Effector memory CD8-positive, alpha-beta T cell (primary cell): ENCODE results near the gene RYR3.

Experiments used
- ATAC-seq: fragments of 150-1000 bp; cut with Tn5 transposase; replicated peaks from 2 replicates; pipeline ENCODE4 v1.10.0; 2021; ENCODE audit warnings: mild to moderate bottlenecking, moderate library complexity
- DNase-seq, 3 experiments: peaks; one replicate each; pipeline ENCODE4 v3.0.0; 2021
- H3K27ac Mint-ChIP-seq, 2 donors: one replicate each; pipeline ENCODE4 v1.8.0; 2022; ENCODE audit warnings: mild to moderate bottlenecking in 2 of 2, mixed read lengths in 2 of 2, moderate library complexity in 2 of 2
- H3K27me3 Mint-ChIP-seq, 2 donors: one replicate each; pipeline ENCODE4 v1.8.0; 2022; ENCODE audit warnings: mixed read lengths in 2 of 2
- H3K36me3 Mint-ChIP-seq: one replicate; pipeline ENCODE4 v1.8.0; 2022; ENCODE audit warnings: mild to moderate bottlenecking, moderate library complexity, mixed read lengths; ENCODE audit not compliant: insufficient read depth
- H3K4me1 Mint-ChIP-seq, 2 donors: one replicate each; pipeline ENCODE4 v1.8.0; 2022; ENCODE audit warnings: low read depth in 2 of 2, mixed read lengths in 2 of 2
- H3K4me3 Mint-ChIP-seq, 2 donors: one replicate each; pipeline ENCODE4 v1.8.0; 2022; ENCODE audit warnings: mild to moderate bottlenecking in 2 of 2, mixed read lengths in 2 of 2, moderate library complexity in 2 of 2
- H3K9me3 Mint-ChIP-seq, 2 donors: one replicate each; pipeline ENCODE4 v1.8.0; 2022; ENCODE audit warnings: mixed read lengths in 2 of 2

The RYR3 gene

GRCh38 chr15:33680336-33680735 lies 369.6 kb downstream of the RYR3 start:
- H3K27me3 Mint-ChIP-seq = peaks cover 41 to 77% of the 10 kb centered on the region in 2 donors
- H3K4me1 Mint-ChIP-seq = no peaks in the 10 kb centered on the region
- ATAC-seq (no peak), DNase-seq (no peak)
- no peak overlapping the region for H3K27ac Mint-ChIP-seq
- H3K9me3 Mint-ChIP-seq = peaks cover 0 to 2% of the 10 kb centered on the region in 2 donors
- no peaks in the 10 kb centered on the region for H3K36me3 Mint-ChIP-seq
- no peak overlapping the region for H3K4me3 Mint-ChIP-seq

- H3K27me3 Mint-ChIP-seq = peaks cover 19 to 35% of the 10 kb centered on the region in 2 donors
These were observed 382.5 kb downstream of the RYR3 start for GRCh38 chr15:33693166-33693800.

GRCh38 chr15:33698126-33698525 lies 387.4 kb downstream of the RYR3 start:
- ATAC-seq = no peak
- Mint-ChIP-seq H3K4me1 (peaks cover 0 to 3% of the 10 kb centered on the region in 2 donors), H3K36me3 (peaks cover 3% of the 10 kb centered on the region), H3K27me3 (peaks cover 30 to 53% of the 10 kb centered on the region in 2 donors), H3K27ac (no peak overlapping the region), H3K9me3 (no peaks in the 10 kb centered on the region), H3K4me3 (no peak overlapping the region)
- no peak for DNase-seq

More at GRCh38 chr15:33693166-33693800, 382.5 kb downstream of the RYR3 start:
- no peaks in the 10 kb centered on the region for H3K4me1 Mint-ChIP-seq
- DNase-seq = no peak
- H3K36me3 Mint-ChIP-seq = no peaks in the 10 kb centered on the region
- H3K9me3 Mint-ChIP-seq = no peaks in the 10 kb centered on the region
- no peak for ATAC-seq
- H3K4me3 Mint-ChIP-seq = no peak overlapping the region
- H3K27ac Mint-ChIP-seq = no peak overlapping the region

GRCh38 chr15:33699145-33699544 lies 388.4 kb downstream of the RYR3 start:
- Mint-ChIP-seq H3K36me3 (peaks cover 3% of the 10 kb centered on the region), H3K4me3 (no peak overlapping the region), H3K9me3 (no peaks in the 10 kb centered on the region)

GRCh38 chr15:33699691-33700447 lies 389.1 kb downstream of the RYR3 start:
- ATAC-seq = no peak
- Mint-ChIP-seq H3K27ac (no peak overlapping the region), H3K36me3 (peaks cover 3% of the 10 kb centered on the region), H3K27me3 (peaks cover 25 to 45% of the 10 kb centered on the region in 2 donors), H3K4me1 (peaks cover 0 to 3% of the 10 kb centered on the region in 2 donors), H3K9me3 (no peaks in the 10 kb centered on the region), H3K4me3 (no peak overlapping the region)
- no peak for DNase-seq

More at GRCh38 chr15:33699145-33699544, 388.4 kb downstream of the RYR3 start:
- ATAC-seq (no peak), DNase-seq (no peak)
- H3K27me3 Mint-ChIP-seq = peaks cover 25 to 45% of the 10 kb centered on the region in 2 donors
- no peak overlapping the region for H3K27ac Mint-ChIP-seq
- H3K4me1 Mint-ChIP-seq = peaks cover 0 to 3% of the 10 kb centered on the region in 2 donors

GRCh38 chr15:33700695-33701303 lies 390.0 kb downstream of the RYR3 start:
- H3K4me3 Mint-ChIP-seq = no peak overlapping the region
- H3K9me3 Mint-ChIP-seq = no peaks in the 10 kb centered on the region
- H3K27ac Mint-ChIP-seq = no peak overlapping the region
- H3K27me3 Mint-ChIP-seq = peaks cover 25 to 45% of the 10 kb centered on the region in 2 donors
- ATAC-seq (peak; percentile 64), DNase-seq (peak; percentile 23 to 44 (median 28))
- H3K4me1 Mint-ChIP-seq = peaks cover 0 to 3% of the 10 kb centered on the region in 2 donors
- H3K36me3 Mint-ChIP-seq = peaks cover 3% of the 10 kb centered on the region

GRCh38 chr15:33701304-33701696 lies 390.5 kb downstream of the RYR3 start:
- H3K27ac Mint-ChIP-seq = no peak overlapping the region
- no peak overlapping the region for H3K4me3 Mint-ChIP-seq
- ATAC-seq = no peak
- H3K27me3 Mint-ChIP-seq = peaks cover 22 to 40% of the 10 kb centered on the region in 2 donors
- no peaks in the 10 kb centered on the region for H3K9me3 Mint-ChIP-seq
- H3K4me1 Mint-ChIP-seq = peaks cover 0 to 3% of the 10 kb centered on the region in 2 donors
- no peak for DNase-seq
- peaks cover 3% of the 10 kb centered on the region for H3K36me3 Mint-ChIP-seq

GRCh38 chr15:33706173-33706572 lies 395.4 kb downstream of the RYR3 start:
- no peak for ATAC-seq
- Mint-ChIP-seq H3K4me1 (no peaks in the 10 kb centered on the region), H3K9me3 (peaks cover 0 to 6% of the 10 kb centered on the region in 2 donors), H3K36me3 (peaks cover 3% of the 10 kb centered on the region), H3K4me3 (no peak overlapping the region), H3K27ac (no peak overlapping the region), H3K27me3 (peaks cover 0 to 12% of the 10 kb centered on the region in 2 donors)
- no peak for DNase-seq

GRCh38 chr15:33710748-33711147 lies 400.0 kb downstream of the RYR3 start:
- Mint-ChIP-seq H3K4me3 (no peak overlapping the region), H3K27ac (no peak overlapping the region), H3K36me3 (no peaks in the 10 kb centered on the region), H3K9me3 (peaks cover 3 to 6% of the 10 kb centered on the region in 2 donors), H3K4me1 (no peaks in the 10 kb centered on the region), H3K27me3 (peaks cover 0 to 11% of the 10 kb centered on the region in 2 donors)
- ATAC-seq = no peak
- no peak for DNase-seq

- Mint-ChIP-seq H3K4me1 (no peaks in the 10 kb centered on the region), H3K4me3 (no peak overlapping the region), H3K27me3 (peaks cover 7 to 21% of the 10 kb centered on the region in 2 donors), H3K9me3 (peaks cover 0 to 3% of the 10 kb centered on the region in 2 donors), H3K36me3 (no peaks in the 10 kb centered on the region), H3K27ac (no peak overlapping the region)
- ATAC-seq (no peak), DNase-seq (no peak)
These were observed 405.3 kb downstream of the RYR3 start for GRCh38 chr15:33716025-33716424.

- Mint-ChIP-seq H3K4me3 (no peak overlapping the region), H3K9me3 (no peaks in the 10 kb centered on the region), H3K27ac (no peak overlapping the region), H3K36me3 (no peaks in the 10 kb centered on the region), H3K4me1 (no peaks in the 10 kb centered on the region), H3K27me3 (peaks cover 13 to 27% of the 10 kb centered on the region in 2 donors)
- ATAC-seq (no peak), DNase-seq (no peak)
These were observed 410.2 kb downstream of the RYR3 start for GRCh38 chr15:33720952-33721351.

- H3K27ac Mint-ChIP-seq = no peak overlapping the region
- no peak for DNase-seq
- no peaks in the 10 kb centered on the region for H3K36me3 Mint-ChIP-seq
- no peak for ATAC-seq
- peaks cover 10 to 27% of the 10 kb centered on the region in 2 donors for H3K27me3 Mint-ChIP-seq
- H3K4me3 Mint-ChIP-seq = no peak overlapping the region
- H3K4me1 Mint-ChIP-seq = no peaks in the 10 kb centered on the region
- no peaks in the 10 kb centered on the region for H3K9me3 Mint-ChIP-seq
These were observed 411.4 kb downstream of the RYR3 start for GRCh38 chr15:33722005-33722672.

GRCh38 chr15:33722673-33723015 lies 411.9 kb downstream of the RYR3 start:
- H3K4me1 Mint-ChIP-seq = no peaks in the 10 kb centered on the region
- DNase-seq = no peak
- H3K9me3 Mint-ChIP-seq = no peaks in the 10 kb centered on the region
- no peak overlapping the region for H3K4me3 Mint-ChIP-seq
- H3K27me3 Mint-ChIP-seq = peaks cover 5 to 27% of the 10 kb centered on the region in 2 donors
- H3K27ac Mint-ChIP-seq = no peak overlapping the region
- ATAC-seq = no peak
- no peaks in the 10 kb centered on the region for H3K36me3 Mint-ChIP-seq
